ENCODE results near the gene DDX42.

DNA sequence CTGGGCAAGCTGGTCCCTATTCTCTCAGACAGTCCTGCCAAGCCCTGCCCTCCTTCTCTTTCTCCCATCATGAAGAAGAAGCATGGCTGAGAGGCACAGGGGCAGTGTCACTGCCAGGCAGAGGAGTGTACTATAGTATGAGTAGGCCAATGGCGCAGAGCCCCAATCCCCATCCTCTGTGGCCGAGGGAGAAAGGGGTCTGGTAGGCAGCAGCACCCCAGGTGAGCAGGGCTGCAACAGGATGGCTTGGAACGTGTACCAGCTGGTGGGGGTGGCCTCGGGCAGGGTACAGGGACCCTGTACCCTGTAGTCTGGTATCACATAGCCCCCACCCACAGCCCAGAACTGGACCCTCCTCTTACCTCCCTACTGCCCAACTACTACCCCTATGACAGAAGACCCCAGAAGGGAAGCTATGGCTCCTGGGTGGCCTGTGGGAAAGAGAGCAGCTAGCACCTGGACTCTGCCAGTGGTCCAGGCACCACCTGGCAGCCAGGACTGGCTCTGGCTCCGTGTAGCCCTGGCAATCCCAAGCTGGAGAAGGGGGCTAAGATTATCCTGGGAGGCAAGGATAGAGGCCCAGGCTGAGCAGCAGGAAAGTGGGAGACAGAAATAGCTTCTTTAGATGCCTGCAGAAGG, 64.1 kb downstream of the DDX42 start:
- TF ChIP-seq POLR2A (IDR thresholded peaks at IDR 0.05) (no peak), CTCF (IDR thresholded peaks at IDR 0.05) (no peak), POLR2AphosphoS5 (IDR thresholded peaks at IDR 0.05) (no peak)

All from suprapubic skin (tissue), 4 donors.